Adrenal gland (tissue), 5 donors: ENCODE results near the gene SLC35B1.

ENCODE experiments used
- POLR2A ChIP-seq, 2 donors: fragments of 450-650 bp; IDR thresholded peaks; one replicate each; pipeline ENCODE4 v1.6.1; 2017; ENCODE audit warnings: antibody characterized with exemption in 2 of 2, mild to moderate bottlenecking in 2 of 2, moderate library complexity in 1 of 2
- TF ChIP-seq, protein P1 (sequence below), 6 experiments: fragments of 450-650 bp in 4 of 6; fragments of 200-600 bp in 2 of 6; sonication (generic) in 1 of 6; IDR thresholded peaks; 1 replicate in 5 of 6; 2 replicates in 1 of 6; pipeline versions ENCODE4 v1.5.1 to v1.8.0; 2016 to 2021; ENCODE audit warnings: antibody characterized with exemption in 6 of 6, mild to moderate bottlenecking in 2 of 6, moderate library complexity in 1 of 6
- donor health status: DM: no; HTN: no; CAD: no.

- TF ChIP-seq, protein P1, sequence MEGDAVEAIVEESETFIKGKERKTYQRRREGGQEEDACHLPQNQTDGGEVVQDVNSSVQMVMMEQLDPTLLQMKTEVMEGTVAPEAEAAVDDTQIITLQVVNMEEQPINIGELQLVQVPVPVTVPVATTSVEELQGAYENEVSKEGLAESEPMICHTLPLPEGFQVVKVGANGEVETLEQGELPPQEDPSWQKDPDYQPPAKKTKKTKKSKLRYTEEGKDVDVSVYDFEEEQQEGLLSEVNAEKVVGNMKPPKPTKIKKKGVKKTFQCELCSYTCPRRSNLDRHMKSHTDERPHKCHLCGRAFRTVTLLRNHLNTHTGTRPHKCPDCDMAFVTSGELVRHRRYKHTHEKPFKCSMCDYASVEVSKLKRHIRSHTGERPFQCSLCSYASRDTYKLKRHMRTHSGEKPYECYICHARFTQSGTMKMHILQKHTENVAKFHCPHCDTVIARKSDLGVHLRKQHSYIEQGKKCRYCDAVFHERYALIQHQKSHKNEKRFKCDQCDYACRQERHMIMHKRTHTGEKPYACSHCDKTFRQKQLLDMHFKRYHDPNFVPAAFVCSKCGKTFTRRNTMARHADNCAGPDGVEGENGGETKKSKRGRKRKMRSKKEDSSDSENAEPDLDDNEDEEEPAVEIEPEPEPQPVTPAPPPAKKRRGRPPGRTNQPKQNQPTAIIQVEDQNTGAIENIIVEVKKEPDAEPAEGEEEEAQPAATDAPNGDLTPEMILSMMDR (IDR thresholded peaks at IDR 0.05): no peak
- no peak for TF ChIP-seq POLR2A (IDR thresholded peaks at IDR 0.05)
These were observed 48.8 kb upstream of the SLC35B1 start for GRCh38 chr17:49756323-49757150.
